Measurements from ENCODE around the gene ST7. TPM values are rescaled to one million over a fixed set of nuclear protein-coding genes. Genes with fewer than 3 reads are reported as not detected.

ST7 gene
- total and polyA plus RNA-seq, 2 experiments from 2014 or later: 9.9 to 18.3 TPM

DNA sequence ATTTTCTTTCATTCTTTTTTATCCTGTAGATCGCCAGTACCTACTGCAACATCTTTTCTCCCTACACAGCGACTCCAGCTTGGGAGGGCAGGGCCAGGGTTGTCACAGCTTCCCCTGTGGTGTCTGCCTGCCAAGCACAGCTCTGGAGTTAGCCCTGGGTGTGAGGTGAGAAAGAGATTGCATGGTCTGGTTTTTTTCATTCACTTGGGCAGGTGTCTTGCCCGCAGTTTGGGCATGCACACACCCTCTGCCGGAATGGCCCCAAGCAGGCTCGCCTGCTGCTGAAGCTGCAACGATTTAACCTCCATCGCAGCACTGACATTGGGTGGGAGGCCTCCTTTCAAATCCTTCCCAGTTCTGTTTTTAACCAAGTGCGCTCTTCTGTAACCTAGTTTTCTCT lies 236.8 kb downstream of the ST7 start:
- Histone ChIP-seq H2AFZ (no peak overlapping the region), H3K9me2 (ENCODE audit: insufficient read depth) (no peaks in the 10 kb centered on the region), H3K4me2 (no peak overlapping the region), H3K4me1 (ENCODE audit: insufficient read depth) (no peaks in the 10 kb centered on the region; the same call in 1 of the 2 replicates), H3F3A (replicated peaks; ENCODE audit: low read depth) (no peaks in the 10 kb centered on the region), H3K36me3 (ENCODE audit: insufficient read depth) (no peaks in the 10 kb centered on the region), H3K79me2 (replicated peaks; ENCODE audit: insufficient read depth) (no peaks in the 10 kb centered on the region), H3K27me3 (ENCODE audit: insufficient read depth) (no peaks in the 10 kb centered on the region), H3K4me3 (no peak overlapping the region), H3K27ac (ENCODE audit: low read depth) (no peak overlapping the region), H4K20me1 (replicated peaks; ENCODE audit: insufficient read depth) (no peaks in the 10 kb centered on the region)
- Mint-ChIP-seq H3K27me3 (ENCODE audit: insufficient read depth, low read depth, poor library complexity) (no peaks in the 10 kb centered on the region), H3K36me3 (ENCODE audit: low read depth) (no peaks in the 10 kb centered on the region), H3K4me1 (peaks cover 7% of the 10 kb centered on the region), H3K4me3 (no peak overlapping the region), H3K9me3 (no peaks in the 10 kb centered on the region), H3K27ac (no peak overlapping the region)
- no peak for ATAC-seq
- TF ChIP-seq CREB1 (CRISPR knock-in tag; IDR thresholded peaks at IDR 0.05; ENCODE audit: low read depth) (no peak), JUNB (IDR thresholded peaks at IDR 0.05; ENCODE audit: unreplicated experiment) (no peak), EZH2phosphoT487 (IDR thresholded peaks at IDR 0.05; ENCODE audit: unreplicated experiment) (no peak), EZH2 (IDR thresholded peaks at IDR 0.05; ENCODE audit: low read depth, unreplicated experiment) (no peak), NANOG (IDR thresholded peaks at IDR 0.05; ENCODE audit: borderline replicate concordance) (no peak), STAT1 (IDR thresholded peaks at IDR 0.05; ENCODE audit: unreplicated experiment) (no peak), POLR2AphosphoS5 (IDR thresholded peaks at IDR 0.05; ENCODE audit: low read depth) (no peak), ZNF114 (CRISPR knock-in tag; IDR thresholded peaks at IDR 0.05) (no peak), ZNF331 (CRISPR knock-in tag; IDR thresholded peaks at IDR 0.05; ENCODE audit: low read depth) (no peak)
- TF ChIP-seq, protein P1, sequence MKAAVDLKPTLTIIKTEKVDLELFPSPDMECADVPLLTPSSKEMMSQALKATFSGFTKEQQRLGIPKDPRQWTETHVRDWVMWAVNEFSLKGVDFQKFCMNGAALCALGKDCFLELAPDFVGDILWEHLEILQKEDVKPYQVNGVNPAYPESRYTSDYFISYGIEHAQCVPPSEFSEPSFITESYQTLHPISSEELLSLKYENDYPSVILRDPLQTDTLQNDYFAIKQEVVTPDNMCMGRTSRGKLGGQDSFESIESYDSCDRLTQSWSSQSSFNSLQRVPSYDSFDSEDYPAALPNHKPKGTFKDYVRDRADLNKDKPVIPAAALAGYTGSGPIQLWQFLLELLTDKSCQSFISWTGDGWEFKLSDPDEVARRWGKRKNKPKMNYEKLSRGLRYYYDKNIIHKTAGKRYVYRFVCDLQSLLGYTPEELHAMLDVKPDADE (IDR thresholded peaks at IDR 0.05): no peak
- TF ChIP-seq, protein P2, sequence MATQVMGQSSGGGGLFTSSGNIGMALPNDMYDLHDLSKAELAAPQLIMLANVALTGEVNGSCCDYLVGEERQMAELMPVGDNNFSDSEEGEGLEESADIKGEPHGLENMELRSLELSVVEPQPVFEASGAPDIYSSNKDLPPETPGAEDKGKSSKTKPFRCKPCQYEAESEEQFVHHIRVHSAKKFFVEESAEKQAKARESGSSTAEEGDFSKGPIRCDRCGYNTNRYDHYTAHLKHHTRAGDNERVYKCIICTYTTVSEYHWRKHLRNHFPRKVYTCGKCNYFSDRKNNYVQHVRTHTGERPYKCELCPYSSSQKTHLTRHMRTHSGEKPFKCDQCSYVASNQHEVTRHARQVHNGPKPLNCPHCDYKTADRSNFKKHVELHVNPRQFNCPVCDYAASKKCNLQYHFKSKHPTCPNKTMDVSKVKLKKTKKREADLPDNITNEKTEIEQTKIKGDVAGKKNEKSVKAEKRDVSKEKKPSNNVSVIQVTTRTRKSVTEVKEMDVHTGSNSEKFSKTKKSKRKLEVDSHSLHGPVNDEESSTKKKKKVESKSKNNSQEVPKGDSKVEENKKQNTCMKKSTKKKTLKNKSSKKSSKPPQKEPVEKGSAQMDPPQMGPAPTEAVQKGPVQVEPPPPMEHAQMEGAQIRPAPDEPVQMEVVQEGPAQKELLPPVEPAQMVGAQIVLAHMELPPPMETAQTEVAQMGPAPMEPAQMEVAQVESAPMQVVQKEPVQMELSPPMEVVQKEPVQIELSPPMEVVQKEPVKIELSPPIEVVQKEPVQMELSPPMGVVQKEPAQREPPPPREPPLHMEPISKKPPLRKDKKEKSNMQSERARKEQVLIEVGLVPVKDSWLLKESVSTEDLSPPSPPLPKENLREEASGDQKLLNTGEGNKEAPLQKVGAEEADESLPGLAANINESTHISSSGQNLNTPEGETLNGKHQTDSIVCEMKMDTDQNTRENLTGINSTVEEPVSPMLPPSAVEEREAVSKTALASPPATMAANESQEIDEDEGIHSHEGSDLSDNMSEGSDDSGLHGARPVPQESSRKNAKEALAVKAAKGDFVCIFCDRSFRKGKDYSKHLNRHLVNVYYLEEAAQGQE (IDR thresholded peaks at IDR 0.05; ENCODE audit: unreplicated experiment): no peak
- TF ChIP-seq, protein P3, sequence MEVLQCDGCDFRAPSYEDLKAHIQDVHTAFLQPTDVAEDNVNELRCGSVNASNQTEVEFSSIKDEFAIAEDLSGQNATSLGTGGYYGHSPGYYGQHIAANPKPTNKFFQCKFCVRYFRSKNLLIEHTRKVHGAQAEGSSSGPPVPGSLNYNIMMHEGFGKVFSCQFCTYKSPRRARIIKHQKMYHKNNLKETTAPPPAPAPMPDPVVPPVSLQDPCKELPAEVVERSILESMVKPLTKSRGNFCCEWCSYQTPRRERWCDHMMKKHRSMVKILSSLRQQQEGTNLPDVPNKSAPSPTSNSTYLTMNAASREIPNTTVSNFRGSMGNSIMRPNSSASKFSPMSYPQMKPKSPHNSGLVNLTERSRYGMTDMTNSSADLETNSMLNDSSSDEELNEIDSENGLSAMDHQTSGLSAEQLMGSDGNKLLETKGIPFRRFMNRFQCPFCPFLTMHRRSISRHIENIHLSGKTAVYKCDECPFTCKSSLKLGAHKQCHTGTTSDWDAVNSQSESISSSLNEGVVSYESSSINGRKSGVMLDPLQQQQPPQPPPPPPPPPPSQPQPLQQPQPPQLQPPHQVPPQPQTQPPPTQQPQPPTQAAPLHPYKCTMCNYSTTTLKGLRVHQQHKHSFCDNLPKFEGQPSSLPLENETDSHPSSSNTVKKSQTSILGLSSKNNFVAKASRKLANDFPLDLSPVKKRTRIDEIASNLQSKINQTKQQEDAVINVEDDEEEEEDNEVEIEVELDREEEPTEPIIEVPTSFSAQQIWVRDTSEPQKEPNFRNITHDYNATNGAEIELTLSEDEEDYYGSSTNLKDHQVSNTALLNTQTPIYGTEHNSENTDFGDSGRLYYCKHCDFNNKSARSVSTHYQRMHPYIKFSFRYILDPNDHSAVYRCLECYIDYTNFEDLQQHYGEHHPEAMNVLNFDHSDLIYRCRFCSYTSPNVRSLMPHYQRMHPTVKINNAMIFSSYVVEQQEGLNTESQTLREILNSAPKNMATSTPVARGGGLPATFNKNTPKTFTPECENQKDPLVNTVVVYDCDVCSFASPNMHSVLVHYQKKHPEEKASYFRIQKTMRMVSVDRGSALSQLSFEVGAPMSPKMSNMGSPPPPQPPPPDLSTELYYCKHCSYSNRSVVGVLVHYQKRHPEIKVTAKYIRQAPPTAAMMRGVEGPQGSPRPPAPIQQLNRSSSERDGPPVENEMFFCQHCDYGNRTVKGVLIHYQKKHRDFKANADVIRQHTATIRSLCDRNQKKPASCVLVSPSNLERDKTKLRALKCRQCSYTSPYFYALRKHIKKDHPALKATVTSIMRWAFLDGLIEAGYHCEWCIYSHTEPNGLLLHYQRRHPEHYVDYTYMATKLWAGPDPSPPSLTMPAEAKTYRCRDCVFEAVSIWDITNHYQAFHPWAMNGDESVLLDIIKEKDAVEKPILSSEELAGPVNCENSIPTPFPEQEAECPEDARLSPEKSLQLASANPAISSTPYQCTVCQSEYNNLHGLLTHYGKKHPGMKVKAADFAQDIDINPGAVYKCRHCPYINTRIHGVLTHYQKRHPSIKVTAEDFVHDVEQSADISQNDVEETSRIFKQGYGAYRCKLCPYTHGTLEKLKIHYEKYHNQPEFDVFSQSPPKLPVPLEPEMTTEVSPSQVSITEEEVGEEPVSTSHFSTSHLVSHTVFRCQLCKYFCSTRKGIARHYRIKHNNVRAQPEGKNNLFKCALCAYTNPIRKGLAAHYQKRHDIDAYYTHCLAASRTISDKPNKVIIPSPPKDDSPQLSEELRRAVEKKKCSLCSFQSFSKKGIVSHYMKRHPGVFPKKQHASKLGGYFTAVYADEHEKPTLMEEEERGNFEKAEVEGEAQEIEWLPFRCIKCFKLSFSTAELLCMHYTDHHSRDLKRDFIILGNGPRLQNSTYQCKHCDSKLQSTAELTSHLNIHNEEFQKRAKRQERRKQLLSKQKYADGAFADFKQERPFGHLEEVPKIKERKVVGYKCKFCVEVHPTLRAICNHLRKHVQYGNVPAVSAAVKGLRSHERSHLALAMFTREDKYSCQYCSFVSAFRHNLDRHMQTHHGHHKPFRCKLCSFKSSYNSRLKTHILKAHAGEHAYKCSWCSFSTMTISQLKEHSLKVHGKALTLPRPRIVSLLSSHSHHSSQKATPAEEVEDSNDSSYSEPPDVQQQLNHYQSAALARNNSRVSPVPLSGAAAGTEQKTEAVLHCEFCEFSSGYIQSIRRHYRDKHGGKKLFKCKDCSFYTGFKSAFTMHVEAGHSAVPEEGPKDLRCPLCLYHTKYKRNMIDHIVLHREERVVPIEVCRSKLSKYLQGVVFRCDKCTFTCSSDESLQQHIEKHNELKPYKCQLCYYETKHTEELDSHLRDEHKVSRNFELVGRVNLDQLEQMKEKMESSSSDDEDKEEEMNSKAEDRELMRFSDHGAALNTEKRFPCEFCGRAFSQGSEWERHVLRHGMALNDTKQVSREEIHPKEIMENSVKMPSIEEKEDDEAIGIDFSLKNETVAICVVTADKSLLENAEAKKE (CRISPR knock-in tag; IDR thresholded peaks at IDR 0.05): no peak
- TF ChIP-seq, protein P4, sequence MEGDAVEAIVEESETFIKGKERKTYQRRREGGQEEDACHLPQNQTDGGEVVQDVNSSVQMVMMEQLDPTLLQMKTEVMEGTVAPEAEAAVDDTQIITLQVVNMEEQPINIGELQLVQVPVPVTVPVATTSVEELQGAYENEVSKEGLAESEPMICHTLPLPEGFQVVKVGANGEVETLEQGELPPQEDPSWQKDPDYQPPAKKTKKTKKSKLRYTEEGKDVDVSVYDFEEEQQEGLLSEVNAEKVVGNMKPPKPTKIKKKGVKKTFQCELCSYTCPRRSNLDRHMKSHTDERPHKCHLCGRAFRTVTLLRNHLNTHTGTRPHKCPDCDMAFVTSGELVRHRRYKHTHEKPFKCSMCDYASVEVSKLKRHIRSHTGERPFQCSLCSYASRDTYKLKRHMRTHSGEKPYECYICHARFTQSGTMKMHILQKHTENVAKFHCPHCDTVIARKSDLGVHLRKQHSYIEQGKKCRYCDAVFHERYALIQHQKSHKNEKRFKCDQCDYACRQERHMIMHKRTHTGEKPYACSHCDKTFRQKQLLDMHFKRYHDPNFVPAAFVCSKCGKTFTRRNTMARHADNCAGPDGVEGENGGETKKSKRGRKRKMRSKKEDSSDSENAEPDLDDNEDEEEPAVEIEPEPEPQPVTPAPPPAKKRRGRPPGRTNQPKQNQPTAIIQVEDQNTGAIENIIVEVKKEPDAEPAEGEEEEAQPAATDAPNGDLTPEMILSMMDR (conservative IDR thresholded peaks at IDR 0.05; ENCODE audit: low read depth in 2 of 2): no peak
- DNase-seq (ENCODE audit: low spot score): no peak
